Testis (tissue), 2 donors: ENCODE results near the gene SRRM2.

Experiments
- CTCF ChIP-seq, 3 experiments: fragments of 450-650 bp in 2 of 3; fragments of 200-600 bp in 1 of 3; sonication (generic) in 1 of 3; IDR thresholded peaks; one replicate each; pipeline ENCODE4 v1.5.1; 2016 to 2019; ENCODE audit warnings: antibody characterized with exemption in 3 of 3, mild to moderate bottlenecking in 2 of 3, moderate library complexity in 1 of 3
- POLR2A ChIP-seq: fragments of 450-650 bp; IDR thresholded peaks from one replicate; pipeline ENCODE4 v1.6.1; 2017; ENCODE audit warnings: antibody characterized with exemption, mild to moderate bottlenecking, moderate library complexity

- TF ChIP-seq CTCF (IDR thresholded peaks at IDR 0.05) (no peak), POLR2A (no peak)
These were observed 6.5 kb upstream of the SRRM2 start for GRCh38 chr16:2745961-2746360.
